GM18951 (cell line): Measurements from ENCODE around the gene ATF6.

Source experiments
- POLR2A ChIP-seq: IDR thresholded peaks from 4 replicates; pipeline ENCODE4 v1.6.1; 2011; ENCODE audit warnings: mild to moderate bottlenecking; ENCODE audit not compliant: insufficient read length, insufficient read depth; ENCODE audit errors: extremely low read depth
- in situ Hi-C: fragments of 300-500 bp; cut with MboI; formaldehyde crosslinking; loops from one replicate; pipeline ENCODE4 v1.12.0; 2022; ENCODE audit warnings: low sequenced_read_pairs, mixed read lengths, inconsistent platforms; ENCODE audit not compliant: unreplicated experiment

Gene ATF6

GRCh38 chr1:161838362-161838761, 72.2 kb downstream of the ATF6 start:
- in situ Hi-C loops = no loop called here
- no peak for TF ChIP-seq POLR2A

GRCh38 chr1:161838885-161839284, 72.8 kb downstream of the ATF6 start:
- in situ Hi-C loops = no loop called here
- no peak for TF ChIP-seq POLR2A

GRCh38 chr1:161839591-161839990, 73.5 kb downstream of the ATF6 start:
- in situ Hi-C loops = no loop called here
- no peak for TF ChIP-seq POLR2A

GRCh38 chr1:161840363-161840762, 74.2 kb downstream of the ATF6 start:
- no peak for TF ChIP-seq POLR2A
- in situ Hi-C loops = no loop called here

GRCh38 chr1:161843156-161843555, 77.0 kb downstream of the ATF6 start:
- in situ Hi-C loops = no loop called here

GRCh38 chr1:161844696-161845095, 78.6 kb downstream of the ATF6 start:
- in situ Hi-C loops = no loop called here
- no peak for TF ChIP-seq POLR2A

More at GRCh38 chr1:161843156-161843555, 77.0 kb downstream of the ATF6 start:
- no peak for TF ChIP-seq POLR2A

GRCh38 chr1:161848676-161849075, 82.6 kb downstream of the ATF6 start:
- in situ Hi-C loops = no loop called here
- no peak for TF ChIP-seq POLR2A

- in situ Hi-C loops = no loop called here
These were observed 83.4 kb downstream of the ATF6 start for GRCh38 chr1:161849518-161849917.

GRCh38 chr1:161855260-161855659, 89.1 kb downstream of the ATF6 start:
- no peak for TF ChIP-seq POLR2A

More at GRCh38 chr1:161849518-161849917, 83.4 kb downstream of the ATF6 start:
- no peak for TF ChIP-seq POLR2A

GRCh38 chr1:161858271-161858670, 92.2 kb downstream of the ATF6 start:
- in situ Hi-C loops = no loop called here
- no peak for TF ChIP-seq POLR2A

More at GRCh38 chr1:161855260-161855659, 89.1 kb downstream of the ATF6 start:
- in situ Hi-C loops = no loop called here

- TF ChIP-seq POLR2A = no peak
- in situ Hi-C loops = no loop called here
These were observed 97.4 kb downstream of the ATF6 start for GRCh38 chr1:161863549-161863948.

- in situ Hi-C loops = no loop called here
- no peak for TF ChIP-seq POLR2A
These were observed 98.5 kb downstream of the ATF6 start for GRCh38 chr1:161864577-161864976.

- in situ Hi-C loops = no loop called here
- no peak for TF ChIP-seq POLR2A
These were observed 100.1 kb downstream of the ATF6 start for GRCh38 chr1:161866241-161866640.

GRCh38 chr1:161868832-161869231, 102.7 kb downstream of the ATF6 start:
- in situ Hi-C loops = no loop called here
- TF ChIP-seq POLR2A = no peak

- no peak for TF ChIP-seq POLR2A
- in situ Hi-C loops = no loop called here
These were observed 103.2 kb downstream of the ATF6 start for GRCh38 chr1:161869291-161869690.

- no peak for TF ChIP-seq POLR2A
- in situ Hi-C loops = no loop called here
These were observed 106.4 kb downstream of the ATF6 start for GRCh38 chr1:161872506-161872905.

GRCh38 chr1:161879261-161879660, 113.1 kb downstream of the ATF6 start:
- in situ Hi-C loops = no loop called here
- no peak for TF ChIP-seq POLR2A
